Endothelial cell of umbilical vein (primary cell): ENCODE measurements around the gene ZNF778. TPM values are rescaled to one million over a fixed set of nuclear protein-coding genes. Genes with fewer than 3 reads are reported as not detected.

ENCODE experiments used
- BruUV-seq: library from RNA; stranded (reverse); fragments of 400-500 nt; replicated peaks from 2 replicates; lab custom pipeline; 2021; lab: Mats Ljungman, UMichigan
- CTCF ChIA-PET: fragments of 300-600, 350-600 bp; sonication (Branson Sonifier 250); formaldehyde crosslinking; loops from one replicate; lab custom pipeline; 2021; ENCODE audit warnings: antibody characterized with exemption, inconsistent platforms; lab: Charles Lee
- POLR2A ChIA-PET: fragments of 300-600, 350-600 bp; sonication (Branson Sonifier 250); formaldehyde crosslinking; loops from one replicate; lab custom pipeline; 2021; ENCODE audit warnings: antibody characterized with exemption, inconsistent platforms; lab: Charles Lee
- DNase-seq: peaks from one replicate; pipeline ENCODE4 v3.0.0-alpha.2; 2011; ENCODE audit warnings: low read depth, low spot score
- FAIRE-seq: peaks from 2 replicates; lab custom pipeline; 2011; peaks lifted over from hg19 to GRCh38; lab: Jason Lieb, UNC
- H2AFZ ChIP-seq: 2 replicates; pipeline ENCODE4 v1.6.0; 2012; ENCODE audit warnings: low read depth, low read length, control low read depth, inconsistent platforms
- H3K27ac ChIP-seq: 2 replicates; pipeline ENCODE4 v1.5.1; 2011; ENCODE audit warnings: low read depth, mild to moderate bottlenecking, control low read depth, low read length, moderate library complexity; ENCODE audit not compliant: insufficient read depth
- H3K27me3 ChIP-seq, 2 experiments: 2 replicates each; pipeline versions ENCODE4 v1.6.0 to v1.6.1; 2011; ENCODE audit warnings: low read length in 2 of 2, mixed read lengths in 1 of 2; ENCODE audit not compliant: control insufficient read depth in 2 of 2, insufficient read depth in 2 of 2
- H3K36me3 ChIP-seq, 2 experiments: 2 replicates in 1 of 2; 3 replicates in 1 of 2; pipeline ENCODE4 v1.5.1; 2011; ENCODE audit warnings: low read length in 2 of 2, mild to moderate bottlenecking in 1 of 2, moderate library complexity in 1 of 2; ENCODE audit not compliant: control insufficient read depth in 2 of 2, insufficient read depth in 2 of 2; ENCODE audit errors: extremely low read depth in 1 of 2
- H3K4me1 ChIP-seq: 3 replicates; pipeline ENCODE4 v1.5.1; 2011; ENCODE audit warnings: mild to moderate bottlenecking, low read length; ENCODE audit not compliant: control insufficient read depth, insufficient read depth; ENCODE audit errors: extremely low read depth
- H3K4me2 ChIP-seq: 2 replicates; pipeline ENCODE4 v1.6.1; 2011; ENCODE audit warnings: low read length, control low read depth, mixed read lengths; ENCODE audit not compliant: insufficient read depth
- H3K4me3 ChIP-seq, 3 experiments: fragments of 200-600 bp in 1 of 3; sonication (generic), shearing (Covaris generic) in 1 of 3; replicated peaks in 1 of 3; 2 replicates each; pipeline ENCODE4 v1.5.1; 2011 to 2016; ENCODE audit warnings: control low read depth in 3 of 3, low read length in 3 of 3, mild to moderate bottlenecking in 2 of 3, inconsistent platforms in 1 of 3, low read depth in 1 of 3, moderate library complexity in 1 of 3; ENCODE audit not compliant: insufficient read depth in 1 of 3
- H3K79me2 ChIP-seq: 2 replicates; pipeline ENCODE4 v1.6.0; 2012; ENCODE audit warnings: low read length, inconsistent platforms; ENCODE audit not compliant: control insufficient read depth, insufficient read depth
- H3K9ac ChIP-seq: replicated peaks from 2 replicates; pipeline ENCODE3; 2011; ENCODE audit warnings: low read length, control low read depth; ENCODE audit not compliant: insufficient read depth; ENCODE audit errors: extremely low read depth
- H3K9me1 ChIP-seq: replicated peaks from 3 replicates; pipeline ENCODE4 v1.6.0; 2011; ENCODE audit warnings: mild to moderate bottlenecking, low read length; ENCODE audit not compliant: control insufficient read depth, insufficient read depth; ENCODE audit errors: extremely low read depth
- H3K9me3 ChIP-seq: replicated peaks from 2 replicates; pipeline ENCODE4 v1.5.1; 2012; ENCODE audit warnings: low read length, inconsistent platforms; ENCODE audit not compliant: control insufficient read depth, insufficient read depth
- H4K20me1 ChIP-seq: replicated peaks from 2 replicates; pipeline ENCODE3; 2011; ENCODE audit warnings: mild to moderate bottlenecking, low read length; ENCODE audit not compliant: control insufficient read depth, insufficient read depth; ENCODE audit errors: extremely low read depth
- EZH2 ChIP-seq: IDR thresholded peaks from 2 replicates; pipeline ENCODE4 v1.6.1; 2012; ENCODE audit warnings: borderline replicate concordance, low read depth, mild to moderate bottlenecking, moderate library complexity, low read length, inconsistent platforms; ENCODE audit not compliant: severe bottlenecking
- FOS ChIP-seq: IDR thresholded peaks from 2 replicates; pipeline ENCODE4 v1.6.1; 2011; ENCODE audit warnings: mild to moderate bottlenecking, low read length, moderate library complexity, borderline replicate concordance; ENCODE audit not compliant: insufficient read depth
- GATA2 ChIP-seq: IDR thresholded peaks from 2 replicates; pipeline ENCODE4 v1.7.0; 2011; ENCODE audit warnings: low read depth, mild to moderate bottlenecking, moderate library complexity, mixed read lengths, low read length; ENCODE audit not compliant: insufficient read length, insufficient read depth
- JUN ChIP-seq: IDR thresholded peaks from 2 replicates; pipeline ENCODE4 v1.6.1; 2011; ENCODE audit warnings: borderline replicate concordance, low read depth; ENCODE audit not compliant: insufficient read length, insufficient read depth
- MAX ChIP-seq: IDR thresholded peaks from 2 replicates; pipeline ENCODE4 v1.6.1; 2011; ENCODE audit not compliant: insufficient read depth, insufficient read length
- MYC ChIP-seq: IDR thresholded peaks from one replicate; pipeline ENCODE4 v1.6.1; 2011; ENCODE audit warnings: mild to moderate bottlenecking, low read depth, low read length
- POLR2A ChIP-seq: IDR thresholded peaks from 2 replicates; pipeline ENCODE4 v1.6.1; 2012; ENCODE audit warnings: low read depth, mild to moderate bottlenecking, control low read depth, low read length
- POLR2AphosphoS5 ChIP-seq: IDR thresholded peaks from 2 replicates; pipeline ENCODE4 v1.6.1; 2012; ENCODE audit warnings: low read depth, mild to moderate bottlenecking, control low read depth, low read length, moderate library complexity; ENCODE audit not compliant: insufficient read depth
- dilution Hi-C: fragments of 300-500 bp; cut with MboI; formaldehyde crosslinking; loops from one replicate; pipeline ENCODE4 v1.15.0; 2019; ENCODE audit warnings: low sequenced_read_pairs; ENCODE audit not compliant: extremely low pct_ligation_motif_present
- intact Hi-C: fragments of 100-400 bp; cut with micrococcal nuclease; formaldehyde crosslinking; loops from one replicate; pipeline ENCODE4 v1.10.0; 2022
- polyA plus RNA-seq, 4 experiments: library from polyadenylated mRNA; depleted of rRNA in 3 of 4; stranded (reverse) in 3 of 4; unstranded in 1 of 4; fragments of >200 nt; gene quantifications; 2 replicates each; pipeline versions ENCODE4 v1.2.1 to v1.2.3, GENCODE V29; 2011 to 2012; ENCODE audit warnings: missing spikeins in 1 of 4
- total RNA-seq: library from RNA; stranded (reverse); gene quantifications from 2 replicates; pipeline ENCODE4 v1.2.3, GENCODE V29; 2021
- TF ChIP-seq, protein P1 (sequence below), 2 donors: IDR thresholded peaks; 1 replicate in 1 of 2; 2 replicates in 1 of 2; pipeline ENCODE4 v1.5.1; 2011; ENCODE audit warnings: low read length in 2 of 2, mild to moderate bottlenecking in 2 of 2, moderate library complexity in 2 of 2, control low read depth in 1 of 2, inconsistent platforms in 1 of 2, low read depth in 1 of 2; ENCODE audit not compliant: insufficient read depth in 1 of 2; ENCODE audit errors: extremely low read depth in 1 of 2

The ZNF778 gene
- total and polyA plus RNA-seq, 2 donors (not counting 3 experiments of a cell fraction or from before 2014, with no cell fraction given) = 3.8 to 10.9 TPM

GRCh38 chr16:89176147-89176690 is 41.3 kb upstream of the ZNF778 start:
- no peaks in the 10 kb centered on the region for H3K36me3 ChIP-seq
- POLR2A ChIA-PET = no interaction called here
- dilution Hi-C loops = no loop called here
- intact Hi-C loops = no loop called here
- H3K4me1 ChIP-seq = no peaks in the 10 kb centered on the region
- CTCF ChIA-PET = interaction anchor here (0.9 kb wide), 1 partner anchor 9 kb away, joined by 3 read pairs; no protein-coding TSS in a partner anchor
- TF ChIP-seq GATA2 = no peak
- TF ChIP-seq POLR2AphosphoS5 = no peak
- no peak for TF ChIP-seq MYC
- TF ChIP-seq FOS = no peak
- no peak for TF ChIP-seq MAX
- TF ChIP-seq POLR2A = no peak
- no TSS peak for BruUV-seq
- H3K79me2 ChIP-seq = no peaks in the 10 kb centered on the region
- no peak overlapping the region for H3K4me2 ChIP-seq
- H3K9ac ChIP-seq = no peak overlapping the region
- H4K20me1 ChIP-seq = no peaks in the 10 kb centered on the region
- H3K9me3 ChIP-seq = no peaks in the 10 kb centered on the region
- H3K27me3 ChIP-seq = peaks cover 0 to 3% of the 10 kb centered on the region in 2 experiments
- no peak for FAIRE-seq
- no peak overlapping the region for H2AFZ ChIP-seq
- no peaks in the 10 kb centered on the region for H3K9me1 ChIP-seq
- no peak for DNase-seq
- H3K4me3 ChIP-seq = no peak overlapping the region
- H3K27ac ChIP-seq = no peak overlapping the region

GRCh38 chr16:89176717-89177116 is 40.8 kb upstream of the ZNF778 start:
- no peak overlapping the region for H3K4me2 ChIP-seq
- H3K9me1 ChIP-seq = no peaks in the 10 kb centered on the region
- H3K27ac ChIP-seq = no peak overlapping the region
- dilution Hi-C loops (no loop called here), intact Hi-C loops (no loop called here)
- no peak overlapping the region for H3K9ac ChIP-seq
- no peaks in the 10 kb centered on the region for H4K20me1 ChIP-seq
- FAIRE-seq = no peak
- CTCF ChIA-PET = interaction anchor here (0.9 kb wide), 1 partner anchor 9 kb away, joined by 3 read pairs; no protein-coding TSS in a partner anchor
- H3K4me1 ChIP-seq = no peaks in the 10 kb centered on the region
- H3K4me3 ChIP-seq = no peak overlapping the region
- no peaks in the 10 kb centered on the region for H3K79me2 ChIP-seq
- no peak for TF ChIP-seq JUN
- TF ChIP-seq POLR2AphosphoS5 = no peak
- TF ChIP-seq FOS = no peak
- TF ChIP-seq MYC = no peak
- TF ChIP-seq EZH2 = no peak
- TF ChIP-seq MAX = no peak
- TF ChIP-seq POLR2A = no peak
- TF ChIP-seq GATA2 = no peak
- TF ChIP-seq, protein P1, sequence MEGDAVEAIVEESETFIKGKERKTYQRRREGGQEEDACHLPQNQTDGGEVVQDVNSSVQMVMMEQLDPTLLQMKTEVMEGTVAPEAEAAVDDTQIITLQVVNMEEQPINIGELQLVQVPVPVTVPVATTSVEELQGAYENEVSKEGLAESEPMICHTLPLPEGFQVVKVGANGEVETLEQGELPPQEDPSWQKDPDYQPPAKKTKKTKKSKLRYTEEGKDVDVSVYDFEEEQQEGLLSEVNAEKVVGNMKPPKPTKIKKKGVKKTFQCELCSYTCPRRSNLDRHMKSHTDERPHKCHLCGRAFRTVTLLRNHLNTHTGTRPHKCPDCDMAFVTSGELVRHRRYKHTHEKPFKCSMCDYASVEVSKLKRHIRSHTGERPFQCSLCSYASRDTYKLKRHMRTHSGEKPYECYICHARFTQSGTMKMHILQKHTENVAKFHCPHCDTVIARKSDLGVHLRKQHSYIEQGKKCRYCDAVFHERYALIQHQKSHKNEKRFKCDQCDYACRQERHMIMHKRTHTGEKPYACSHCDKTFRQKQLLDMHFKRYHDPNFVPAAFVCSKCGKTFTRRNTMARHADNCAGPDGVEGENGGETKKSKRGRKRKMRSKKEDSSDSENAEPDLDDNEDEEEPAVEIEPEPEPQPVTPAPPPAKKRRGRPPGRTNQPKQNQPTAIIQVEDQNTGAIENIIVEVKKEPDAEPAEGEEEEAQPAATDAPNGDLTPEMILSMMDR (IDR thresholded peaks at IDR 0.05; ENCODE audit: extremely low read depth in 1 of 2, insufficient read depth in 1 of 2, low read depth in 1 of 2, low read length in 2 of 2) = no peak
- H3K36me3 ChIP-seq = no peaks in the 10 kb centered on the region
- POLR2A ChIA-PET = no interaction called here
- no peak for DNase-seq
- no peaks in the 10 kb centered on the region for H3K9me3 ChIP-seq
- H3K27me3 ChIP-seq = peaks cover 0 to 3% of the 10 kb centered on the region in 2 experiments
- no peak overlapping the region for H2AFZ ChIP-seq
- BruUV-seq = no TSS peak
